GM13976 (cell line): ENCODE data around the gene KIF16B.
"Not testable (repeated sequence)": the region's sequence is repeated elsewhere in the genome, so short reads cannot be mapped to it uniquely, and the experiment has no call there.

ENCODE experiments used
- DNase-seq: peaks from one replicate; pipeline ENCODE4 v3.0.0; 2012; ENCODE audit warnings: low spot score
- in situ Hi-C: fragments of 300-500 bp; cut with MboI; formaldehyde crosslinking; loops from one replicate; pipeline ENCODE4 v1.12.0; 2022; ENCODE audit warnings: low sequenced_read_pairs, mixed read lengths, inconsistent platforms; ENCODE audit not compliant: unreplicated experiment
- TF ChIP-seq, protein P1 (sequence below): IDR thresholded peaks from 2 replicates; pipeline ENCODE4 v1.5.1; 2012; ENCODE audit warnings: borderline replicate concordance, mild to moderate bottlenecking; ENCODE audit not compliant: insufficient read depth; ENCODE audit errors: extremely low read depth, missing control alignments, control extremely low read depth

KIF16B gene

DNA sequence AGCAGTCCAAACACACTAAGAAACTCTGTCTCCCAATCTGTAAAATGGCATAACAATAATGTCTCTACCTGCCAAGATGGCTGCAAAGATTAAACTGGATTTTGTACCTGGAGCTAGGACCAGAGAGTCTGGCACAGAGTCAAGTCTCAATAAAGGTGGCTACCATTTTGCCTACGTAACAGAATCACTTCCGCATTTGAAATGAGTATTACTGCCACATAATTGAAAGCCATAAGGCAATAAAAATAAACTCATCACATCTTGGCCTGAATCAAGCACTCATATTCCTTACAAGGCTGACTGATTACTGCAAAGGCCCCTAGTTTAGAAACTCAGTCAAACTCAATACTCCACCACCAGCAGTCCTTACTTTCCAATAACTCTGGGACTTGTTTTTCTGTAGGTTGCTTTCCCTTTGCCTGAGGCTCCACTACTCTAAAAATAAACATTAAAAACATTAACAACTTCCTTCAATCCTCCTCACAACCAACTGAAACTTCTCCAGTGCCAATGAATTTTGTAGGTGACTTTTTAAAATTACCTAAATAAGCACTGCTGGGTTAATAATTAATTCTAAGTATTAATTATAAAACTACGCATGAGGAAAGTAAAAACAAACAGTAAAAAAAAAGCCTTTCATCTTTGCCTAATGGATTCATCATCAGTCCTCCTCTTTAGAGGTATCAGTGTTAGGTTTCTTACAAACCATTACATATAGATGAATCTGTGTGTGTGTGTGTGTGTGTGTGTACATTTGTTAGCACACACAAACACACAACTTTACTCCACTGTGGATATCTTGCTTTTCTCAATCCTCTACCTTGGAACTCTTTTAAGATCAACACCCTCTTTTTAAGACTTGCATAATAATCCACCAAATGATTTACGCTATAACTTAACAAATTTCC is 3.7 kb downstream of the KIF16B start:
- TF ChIP-seq, protein P1, sequence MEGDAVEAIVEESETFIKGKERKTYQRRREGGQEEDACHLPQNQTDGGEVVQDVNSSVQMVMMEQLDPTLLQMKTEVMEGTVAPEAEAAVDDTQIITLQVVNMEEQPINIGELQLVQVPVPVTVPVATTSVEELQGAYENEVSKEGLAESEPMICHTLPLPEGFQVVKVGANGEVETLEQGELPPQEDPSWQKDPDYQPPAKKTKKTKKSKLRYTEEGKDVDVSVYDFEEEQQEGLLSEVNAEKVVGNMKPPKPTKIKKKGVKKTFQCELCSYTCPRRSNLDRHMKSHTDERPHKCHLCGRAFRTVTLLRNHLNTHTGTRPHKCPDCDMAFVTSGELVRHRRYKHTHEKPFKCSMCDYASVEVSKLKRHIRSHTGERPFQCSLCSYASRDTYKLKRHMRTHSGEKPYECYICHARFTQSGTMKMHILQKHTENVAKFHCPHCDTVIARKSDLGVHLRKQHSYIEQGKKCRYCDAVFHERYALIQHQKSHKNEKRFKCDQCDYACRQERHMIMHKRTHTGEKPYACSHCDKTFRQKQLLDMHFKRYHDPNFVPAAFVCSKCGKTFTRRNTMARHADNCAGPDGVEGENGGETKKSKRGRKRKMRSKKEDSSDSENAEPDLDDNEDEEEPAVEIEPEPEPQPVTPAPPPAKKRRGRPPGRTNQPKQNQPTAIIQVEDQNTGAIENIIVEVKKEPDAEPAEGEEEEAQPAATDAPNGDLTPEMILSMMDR: no peak
- no peak for DNase-seq
- in situ Hi-C loops: no loop called here

DNA sequence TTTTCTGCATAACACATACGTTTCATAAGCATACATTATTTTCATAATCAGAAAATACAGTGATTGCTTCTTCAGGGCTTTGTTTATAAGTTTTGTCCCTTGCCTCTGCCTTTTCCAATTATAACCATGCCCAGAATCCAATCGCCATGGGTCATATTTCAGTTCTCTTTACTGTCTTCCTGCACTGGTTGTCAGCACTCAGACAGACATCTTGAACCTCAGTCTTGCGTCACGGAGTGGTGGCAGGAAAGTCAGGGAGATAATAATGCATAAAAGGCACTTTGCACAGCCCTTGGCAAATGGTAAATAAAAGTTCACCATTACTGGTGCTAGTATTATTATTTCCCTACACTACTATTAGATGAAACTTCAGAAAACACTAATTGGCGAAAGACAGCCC is 7.2 kb downstream of the KIF16B start:
- no peak for DNase-seq
- in situ Hi-C loops: no loop called here
- TF ChIP-seq, protein P1: no peak

DNA sequence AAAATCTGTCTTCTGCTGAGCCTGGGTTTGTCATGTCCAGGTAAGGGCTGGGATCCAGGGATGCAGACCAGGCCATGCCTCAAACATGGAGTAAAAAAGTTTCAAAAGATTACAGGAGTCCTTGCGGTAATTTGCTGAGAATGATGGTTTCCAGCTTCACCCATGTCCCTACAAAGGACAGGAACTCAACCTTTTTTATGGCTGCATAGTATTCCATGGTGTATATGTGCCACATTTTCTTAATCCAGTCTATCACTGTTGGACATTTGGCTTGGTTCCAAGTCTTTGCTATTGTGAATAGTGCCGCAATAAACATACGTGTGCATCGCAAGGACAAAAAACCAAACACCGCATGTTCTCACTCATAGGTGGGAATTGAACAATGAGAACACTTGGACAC is 9.2 kb downstream of the KIF16B start:
- DNase-seq, in situ Hi-C loops: not testable (repeated sequence)

DNA sequence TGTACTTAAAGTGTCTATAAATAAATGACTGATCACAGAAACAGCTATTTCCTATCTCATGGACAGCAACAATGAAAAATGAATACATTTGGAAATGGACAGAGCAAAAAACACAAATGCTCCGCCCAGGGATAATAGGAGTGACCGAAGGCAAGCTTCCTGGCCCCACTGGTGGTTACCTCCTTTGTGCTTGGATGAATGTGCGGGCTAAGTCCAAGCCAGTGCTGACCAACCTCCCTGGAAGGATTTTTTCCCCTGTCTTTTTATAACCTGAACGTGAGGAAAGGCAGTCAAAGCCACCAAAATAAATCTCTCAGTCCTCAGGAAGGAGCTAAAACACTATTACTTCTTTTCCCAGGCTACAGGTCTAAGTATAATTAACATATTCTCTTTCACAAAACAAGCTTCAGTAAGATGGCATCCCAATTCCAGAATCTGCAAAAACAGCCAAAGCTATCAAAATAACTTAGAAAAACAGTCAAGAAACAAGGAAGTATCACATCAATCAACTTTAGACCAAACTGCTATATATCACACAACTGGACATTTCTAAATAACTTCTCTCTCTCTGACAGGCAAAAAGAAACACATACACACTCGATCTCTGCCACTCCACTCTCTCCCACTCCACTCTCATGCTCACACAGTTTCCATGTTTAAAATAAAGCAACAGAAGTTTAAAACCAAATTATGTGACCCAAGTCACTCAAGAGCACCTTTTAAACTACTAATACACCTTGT is 10.0 kb downstream of the KIF16B start:
- in situ Hi-C loops: no loop called here
- TF ChIP-seq, protein P1: no peak
- DNase-seq: no peak

DNA sequence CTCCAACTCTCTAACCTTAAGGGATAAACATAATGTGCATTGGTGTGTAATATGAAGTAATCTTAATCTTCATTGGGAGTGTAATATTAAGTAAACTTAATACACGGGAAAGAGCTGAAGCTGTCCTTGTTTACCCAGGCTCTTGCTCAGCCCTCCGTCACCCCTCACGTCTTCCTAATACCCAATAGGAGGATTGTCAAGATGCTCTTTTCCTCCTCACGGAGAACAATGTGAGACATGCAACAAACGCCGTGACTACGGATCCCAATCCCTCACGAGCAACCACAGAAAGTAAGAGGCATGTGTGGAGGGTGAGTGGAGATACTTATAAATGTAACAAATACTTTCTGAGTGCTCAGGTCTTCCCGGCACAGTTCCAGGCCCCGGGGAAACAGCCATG is 11.0 kb downstream of the KIF16B start:
- TF ChIP-seq, protein P1: no peak
- in situ Hi-C loops: no loop called here
- DNase-seq: no peak

DNA sequence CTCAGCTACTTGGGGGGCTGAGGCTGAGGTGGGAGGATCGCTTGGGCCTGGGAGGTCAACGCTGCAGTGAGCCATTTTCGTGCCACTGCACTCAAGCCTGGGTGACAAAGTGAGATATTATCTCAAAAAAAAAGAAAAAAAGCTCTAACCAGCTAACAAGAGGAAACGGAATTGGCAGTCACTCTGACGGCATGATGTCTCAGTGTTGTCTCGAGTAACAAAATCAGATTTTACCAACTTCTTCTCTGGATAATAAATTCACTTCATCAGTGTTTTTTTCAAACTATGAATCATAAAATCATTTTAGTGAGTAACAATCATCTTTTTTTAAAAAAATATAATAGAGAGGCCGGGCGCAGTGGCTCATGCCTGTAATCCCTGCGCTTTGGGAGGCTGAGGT is 12.6 kb downstream of the KIF16B start:
- no peak for DNase-seq
- TF ChIP-seq, protein P1: no peak
- in situ Hi-C loops: no loop called here

DNA sequence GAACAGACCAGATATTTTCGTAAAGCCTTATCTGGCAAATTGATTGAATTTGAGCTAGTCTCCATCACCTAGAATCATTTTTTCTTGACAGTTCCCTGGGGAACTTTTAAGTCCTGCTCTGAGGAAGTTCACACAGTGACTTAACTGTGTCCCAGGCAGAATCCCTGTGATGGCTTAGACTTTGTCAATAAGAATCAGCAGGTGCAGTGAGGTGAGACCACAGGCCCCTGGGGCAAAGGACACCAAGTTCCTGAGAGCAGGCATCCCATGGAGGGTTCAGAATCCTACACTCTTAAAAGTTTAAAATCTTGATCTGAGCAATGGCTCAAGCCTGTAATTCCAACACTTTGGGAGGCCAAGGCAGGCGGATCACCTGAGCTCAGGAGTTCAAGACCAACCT is 13.0 kb downstream of the KIF16B start:
- TF ChIP-seq, protein P1: no peak
- DNase-seq: no peak
- in situ Hi-C loops: no loop called here
